ENCODE measurements around the gene CLCNKA. TPM values are rescaled to one million over a fixed set of nuclear protein-coding genes. Genes with fewer than 3 reads are reported as not detected.
A peak's percentile ranks its signal among the peaks of the same experiment; 100 is the strongest.

Gene CLCNKA
- total and polyA plus RNA-seq, 8 donors, result 0.67 to 9.3 (median 1.4) TPM

DNA sequence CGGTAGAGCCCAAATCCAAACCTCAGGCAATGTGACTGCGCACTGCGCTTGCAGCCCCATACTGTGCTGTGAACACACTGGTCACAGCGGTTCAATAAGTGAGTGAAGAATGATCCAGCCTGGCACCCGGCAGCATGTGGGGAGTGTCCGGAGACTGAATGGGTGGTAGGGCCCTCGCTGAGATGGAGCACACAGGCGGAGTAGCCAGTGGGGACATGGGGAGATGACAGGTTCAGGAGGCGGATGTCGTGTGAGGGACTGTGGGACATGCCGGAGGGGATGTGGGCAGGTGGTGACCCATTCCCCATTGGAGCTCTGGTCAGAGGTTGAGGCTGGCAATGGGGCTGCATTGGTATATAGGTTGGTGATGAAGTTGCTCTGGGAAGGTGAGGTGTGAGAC, 12.2 kb upstream of the CLCNKA start:
- H3K4me3 ChIP-seq, result no peak overlapping the region
- no peaks in the 10 kb centered on the region for H3K27me3 ChIP-seq
- peak in 2 of 6 donors; percentile 12 to 36 for DNase-seq
- FAIRE-seq, result no peak
- no peak overlapping the region for H3K27ac ChIP-seq
- H3K36me3 ChIP-seq, result no peaks in the 10 kb centered on the region
- peaks cover 0 to 12% (median 0%) of the 10 kb centered on the region in 3 donors for H3K4me1 ChIP-seq
- 71 to 74% methylated on average over 11 of the region's 11 CpGs for WGBS, 2 donors
- H3K9me3 ChIP-seq, result no peaks in the 10 kb centered on the region
- intact Hi-C loops (cut with DNase I), result loop anchor here in 2 of 3 donors (5.0 kb wide), 2 partner anchors 43 to 48 kb away; no protein-coding TSS in a partner anchor
- no peak for ATAC-seq
- TF ChIP-seq CTCF (IDR thresholded peaks at IDR 0.05), result no peak

GRCh38 chr1:16010837-16011236, 11.0 kb upstream of the CLCNKA start:
- no peak for FAIRE-seq
- no peak overlapping the region for H3K4me3 ChIP-seq
- H3K36me3 ChIP-seq, result no peaks in the 10 kb centered on the region
- TF ChIP-seq CTCF (IDR thresholded peaks at IDR 0.05), result no peak
- peak in 1 of 6 donors; percentile 7 for DNase-seq
- intact Hi-C loops (cut with DNase I), result no loop called here
- ATAC-seq, result no peak
- peaks cover 0 to 14% (median 0%) of the 10 kb centered on the region in 3 donors for H3K4me1 ChIP-seq
- H3K27me3 ChIP-seq, result no peaks in the 10 kb centered on the region
- H3K9me3 ChIP-seq, result no peaks in the 10 kb centered on the region
- 90 to 95% methylated on average over 3 of the region's 3 CpGs for WGBS, 2 donors
- no peak overlapping the region for H3K27ac ChIP-seq

GRCh38 chr1:16011936-16012589, 9.8 kb upstream of the CLCNKA start:
- no peak for TF ChIP-seq CTCF (IDR thresholded peaks at IDR 0.05)
- DNase-seq (peak in 1 of 6 donors; percentile 23), ATAC-seq (no peak), FAIRE-seq (no peak)
- Histone ChIP-seq H3K4me3 (peak overlapping the region in 1 of 4 donors; percentile 43), H3K36me3 (no peaks in the 10 kb centered on the region), H3K27me3 (no peaks in the 10 kb centered on the region), H3K27ac (peak overlapping the region in 2 of 4 donors; percentile 78 to 82), H3K9me3 (no peaks in the 10 kb centered on the region), H3K4me1 (peaks cover 0 to 14% (median 0%) of the 10 kb centered on the region in 3 donors)
- 89 to 90% methylated on average over 11 of the region's 11 CpGs for WGBS, 2 donors
- intact Hi-C loops (cut with DNase I), result no loop called here

- DNase-seq, result peak; percentile 67 to 90 (median 80)
- no peak for FAIRE-seq
- Histone ChIP-seq H3K27ac (peak overlapping the region; percentile 29 to 82 (median 74)), H3K9me3 (no peaks in the 10 kb centered on the region), H3K4me3 (peak overlapping the region in 3 of 4 donors; percentile 10 to 43 (median 25)), H3K27me3 (no peaks in the 10 kb centered on the region), H3K4me1 (peaks cover 0 to 14% (median 0%) of the 10 kb centered on the region in 3 donors), H3K36me3 (no peaks in the 10 kb centered on the region)
- intact Hi-C loops (cut with DNase I), result no loop called here
- 3 to 5% methylated on average over 36 of the region's 36 CpGs for WGBS, 2 donors
- peak; percentile 66 to 85 (median 80) for ATAC-seq
- TF ChIP-seq CTCF (IDR thresholded peaks at IDR 0.05), result no peak
Measured at GRCh38 chr1:16012590-16013219, 9.1 kb upstream of the CLCNKA start.
